ENCODE data around the gene STRIP2. TPM values are rescaled to one million over a fixed set of nuclear protein-coding genes. Genes with fewer than 3 reads are reported as not detected.

STRIP2 gene
- polyA plus RNA-seq, 1 donor (not counting 4 experiments of a cell fraction or from before 2014, with no cell fraction given) = 12.5 TPM

- H3K9me3 ChIP-seq (ENCODE audit: control insufficient read depth, low read depth, low read length) = no peaks in the 10 kb centered on the region
- FAIRE-seq = no peak
- dilution Hi-C loops (cut with MboI; ENCODE audit: extremely low pct_ligation_motif_present, low sequenced_read_pairs) = no loop called here
These were observed 62.4 kb downstream of the STRIP2 start for GRCh38 chr7:129496653-129497052.

DNA sequence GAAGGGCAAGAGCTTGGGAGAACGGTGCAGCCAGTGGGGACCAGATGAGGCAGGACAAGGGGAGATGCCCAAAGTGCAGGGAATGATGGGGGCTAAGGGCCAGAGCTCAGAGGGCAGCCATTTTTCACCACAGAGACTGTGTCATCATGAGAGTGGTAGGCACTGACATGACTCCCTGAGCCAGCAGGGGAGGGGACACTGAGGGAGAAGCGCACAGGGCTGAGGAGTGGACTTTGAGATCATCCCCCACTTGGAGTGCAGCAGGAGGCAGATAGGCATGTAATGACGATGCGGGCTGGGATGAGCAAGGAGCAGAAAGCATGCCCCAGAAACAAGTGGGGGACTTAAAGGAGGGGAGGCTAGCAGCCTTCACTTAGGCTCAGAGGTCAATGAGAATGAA lies 62.9 kb downstream of the STRIP2 start:
- dilution Hi-C loops (cut with MboI; ENCODE audit: extremely low pct_ligation_motif_present, low sequenced_read_pairs) = no loop called here
- FAIRE-seq = no peak
- no peaks in the 10 kb centered on the region for H3K9me1 ChIP-seq (ENCODE audit: control insufficient read depth, extremely low read depth, insufficient read depth, low read length)

More at GRCh38 chr7:129496653-129497052, 62.4 kb downstream of the STRIP2 start:
- DNase-seq (ENCODE audit: low read depth, low spot score) = no peak
- Histone ChIP-seq H2AFZ (ENCODE audit: control insufficient read depth, low read length) (no peak overlapping the region), H3K4me3 (ENCODE audit: control insufficient read depth in 2 of 3, extremely low read depth in 1 of 3, insufficient read depth in 2 of 3, low read depth in 1 of 3, low read length in 3 of 3) (no peak overlapping the region), H3K4me1 (ENCODE audit: control insufficient read depth, extremely low read depth, insufficient read depth, low read length) (no peaks in the 10 kb centered on the region), H4K20me1 (ENCODE audit: control insufficient read depth, extremely low read depth, insufficient read depth, low read length) (no peaks in the 10 kb centered on the region), H3K27me3 (ENCODE audit: control insufficient read depth, extremely low read depth, insufficient read depth, low read length) (no peaks in the 10 kb centered on the region), H3K79me2 (ENCODE audit: control insufficient read depth, insufficient read depth, low read length) (no peaks in the 10 kb centered on the region), H3K9ac (ENCODE audit: control insufficient read depth, extremely low read depth, insufficient read depth, low read length) (no peak overlapping the region), H3K27ac (ENCODE audit: control insufficient read depth, insufficient read depth, low read length) (no peak overlapping the region), H3K4me2 (ENCODE audit: control insufficient read depth, extremely low read depth, insufficient read depth, low read depth, low read length) (no peak overlapping the region), H3K36me3 (ENCODE audit: control insufficient read depth in 2 of 2, extremely low read depth in 1 of 2, insufficient read depth in 2 of 2, low read length in 2 of 2) (no peaks in the 10 kb centered on the region), H3K9me1 (ENCODE audit: control insufficient read depth, extremely low read depth, insufficient read depth, low read length) (no peaks in the 10 kb centered on the region)
- TF ChIP-seq, protein P1, sequence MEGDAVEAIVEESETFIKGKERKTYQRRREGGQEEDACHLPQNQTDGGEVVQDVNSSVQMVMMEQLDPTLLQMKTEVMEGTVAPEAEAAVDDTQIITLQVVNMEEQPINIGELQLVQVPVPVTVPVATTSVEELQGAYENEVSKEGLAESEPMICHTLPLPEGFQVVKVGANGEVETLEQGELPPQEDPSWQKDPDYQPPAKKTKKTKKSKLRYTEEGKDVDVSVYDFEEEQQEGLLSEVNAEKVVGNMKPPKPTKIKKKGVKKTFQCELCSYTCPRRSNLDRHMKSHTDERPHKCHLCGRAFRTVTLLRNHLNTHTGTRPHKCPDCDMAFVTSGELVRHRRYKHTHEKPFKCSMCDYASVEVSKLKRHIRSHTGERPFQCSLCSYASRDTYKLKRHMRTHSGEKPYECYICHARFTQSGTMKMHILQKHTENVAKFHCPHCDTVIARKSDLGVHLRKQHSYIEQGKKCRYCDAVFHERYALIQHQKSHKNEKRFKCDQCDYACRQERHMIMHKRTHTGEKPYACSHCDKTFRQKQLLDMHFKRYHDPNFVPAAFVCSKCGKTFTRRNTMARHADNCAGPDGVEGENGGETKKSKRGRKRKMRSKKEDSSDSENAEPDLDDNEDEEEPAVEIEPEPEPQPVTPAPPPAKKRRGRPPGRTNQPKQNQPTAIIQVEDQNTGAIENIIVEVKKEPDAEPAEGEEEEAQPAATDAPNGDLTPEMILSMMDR (optimal IDR thresholded peaks at IDR 0.05 in 1 of 3, IDR thresholded peaks at IDR 0.05 in 1 of 3, conservative IDR thresholded peaks at IDR 0.05 in 1 of 3; ENCODE audit: extremely low read depth in 1 of 3, insufficient read depth in 2 of 3, low read length in 3 of 3) = no peak
- no peak for TF ChIP-seq EZH2 (IDR thresholded peaks at IDR 0.05; ENCODE audit: low read length)

More for the DNA sequence above, 62.9 kb downstream of the STRIP2 start:
- no peak overlapping the region for H3K27ac ChIP-seq (ENCODE audit: control insufficient read depth, insufficient read depth, low read length)
- no peak overlapping the region for H3K4me3 ChIP-seq (ENCODE audit: control insufficient read depth in 2 of 3, extremely low read depth in 1 of 3, insufficient read depth in 2 of 3, low read depth in 1 of 3, low read length in 3 of 3)
- H3K27me3 ChIP-seq (ENCODE audit: control insufficient read depth, extremely low read depth, insufficient read depth, low read length) = no peaks in the 10 kb centered on the region
- H3K9ac ChIP-seq (ENCODE audit: control insufficient read depth, extremely low read depth, insufficient read depth, low read length) = no peak overlapping the region
- H3K9me3 ChIP-seq (ENCODE audit: control insufficient read depth, low read depth, low read length) = no peaks in the 10 kb centered on the region
- H3K36me3 ChIP-seq (ENCODE audit: control insufficient read depth in 2 of 2, extremely low read depth in 1 of 2, insufficient read depth in 2 of 2, low read length in 2 of 2) = no peaks in the 10 kb centered on the region
- no peak for DNase-seq (ENCODE audit: low read depth, low spot score)
- H3K79me2 ChIP-seq (ENCODE audit: control insufficient read depth, insufficient read depth, low read length) = no peaks in the 10 kb centered on the region
- no peak overlapping the region for H2AFZ ChIP-seq (ENCODE audit: control insufficient read depth, low read length)
- no peaks in the 10 kb centered on the region for H3K4me1 ChIP-seq (ENCODE audit: control insufficient read depth, extremely low read depth, insufficient read depth, low read length)
- no peak for TF ChIP-seq EZH2 (IDR thresholded peaks at IDR 0.05; ENCODE audit: low read length)
- TF ChIP-seq, protein P1 (optimal IDR thresholded peaks at IDR 0.05 in 1 of 3, IDR thresholded peaks at IDR 0.05 in 1 of 3, conservative IDR thresholded peaks at IDR 0.05 in 1 of 3; ENCODE audit: extremely low read depth in 1 of 3, insufficient read depth in 2 of 3, low read length in 3 of 3) = no peak
- no peaks in the 10 kb centered on the region for H4K20me1 ChIP-seq (ENCODE audit: control insufficient read depth, extremely low read depth, insufficient read depth, low read length)
- H3K4me2 ChIP-seq (ENCODE audit: control insufficient read depth, extremely low read depth, insufficient read depth, low read depth, low read length) = no peak overlapping the region
